GM21528 (cell line): ENCODE results near the gene CASZ1.

Experiments
- ATAC-seq: cut with Tn5 transposase; IDR thresholded peaks from one replicate; pipeline ENCODE4 v1.9.1; 2021; ENCODE audit warnings: mild to moderate bottlenecking, moderate library complexity; ENCODE audit not compliant: unreplicated experiment, low FRiP score

Gene CASZ1

GRCh38 chr1:10677491-10678391, 118.7 kb downstream of the CASZ1 start:
- no peak for ATAC-seq

GRCh38 chr1:10676963-10677362, 119.5 kb downstream of the CASZ1 start:
- ATAC-seq: no peak

- ATAC-seq: no peak
Observed at GRCh38 chr1:10675813-10676212, 120.6 kb downstream of the CASZ1 start.

GRCh38 chr1:10674700-10675609, 121.5 kb downstream of the CASZ1 start:
- ATAC-seq: no peak

GRCh38 chr1:10674222-10674621, 122.2 kb downstream of the CASZ1 start:
- no peak for ATAC-seq

- no peak for ATAC-seq
Observed at GRCh38 chr1:10673109-10673711, 123.2 kb downstream of the CASZ1 start.

- ATAC-seq: no peak
Observed at GRCh38 chr1:10672343-10673050, 123.9 kb downstream of the CASZ1 start.

- ATAC-seq: no peak
Observed at GRCh38 chr1:10671622-10672342, 124.7 kb downstream of the CASZ1 start.

- ATAC-seq: no peak
Observed at GRCh38 chr1:10671090-10671489, 125.4 kb downstream of the CASZ1 start.

- no peak for ATAC-seq
Observed at GRCh38 chr1:10670190-10670589, 126.3 kb downstream of the CASZ1 start.

GRCh38 chr1:10669570-10669969, 126.9 kb downstream of the CASZ1 start:
- no peak for ATAC-seq

- no peak for ATAC-seq
Observed at GRCh38 chr1:10667861-10668761, 128.3 kb downstream of the CASZ1 start.

GRCh38 chr1:10665930-10666850, 130.3 kb downstream of the CASZ1 start:
- no peak for ATAC-seq

- no peak for ATAC-seq
Observed at GRCh38 chr1:10665226-10665625, 131.2 kb downstream of the CASZ1 start.

- no peak for ATAC-seq
Observed at GRCh38 chr1:10664251-10664650, 132.2 kb downstream of the CASZ1 start.

- ATAC-seq: no peak
Observed at GRCh38 chr1:10663678-10664035, 132.8 kb downstream of the CASZ1 start.

GRCh38 chr1:10662824-10663677, 133.4 kb downstream of the CASZ1 start:
- no peak for ATAC-seq
